Suppressor macrophage (primary cell): ENCODE results near the gene MPG.
A peak's percentile ranks its signal among the peaks of the same experiment; 100 is the strongest.

Experiments
- DNase-seq, 4 experiments: peaks; one replicate each; pipeline ENCODE4 v3.0.0-alpha.2; 2020 to 2022

The MPG gene

GRCh38 chr16:83781-84615 lies 6.0 kb downstream of the MPG start:
- peak; percentile 32 to 69 (median 63) for DNase-seq

GRCh38 chr16:84718-85406 lies 6.8 kb downstream of the MPG start:
- peak; percentile 87 to 93 (median 92) for DNase-seq

- no peak for DNase-seq
Observed at GRCh38 chr16:85407-85782, 7.4 kb downstream of the MPG start.

- DNase-seq: no peak
Observed at GRCh38 chr16:85865-86264, 7.8 kb downstream of the MPG start.

GRCh38 chr16:86483-86952 lies 8.5 kb downstream of the MPG start:
- DNase-seq: no peak

GRCh38 chr16:88613-89012 lies 10.6 kb downstream of the MPG start:
- no peak for DNase-seq

- DNase-seq: no peak
Observed at GRCh38 chr16:89391-90302, 11.6 kb downstream of the MPG start.

GRCh38 chr16:91484-91883 lies 13.5 kb downstream of the MPG start:
- no peak for DNase-seq

- no peak for DNase-seq
Observed at GRCh38 chr16:92431-93339, 14.7 kb downstream of the MPG start.

- no peak for DNase-seq
Observed at GRCh38 chr16:94918-95265, 16.9 kb downstream of the MPG start.

- DNase-seq: peak; percentile 94 to 95 (median 95)
Observed at GRCh38 chr16:96935-97381, 18.9 kb downstream of the MPG start.

- peak in 1 of 4 experiments; percentile 1 for DNase-seq
Observed at GRCh38 chr16:97822-98221, 19.8 kb downstream of the MPG start.

- DNase-seq: no peak
Observed at GRCh38 chr16:100989-101388, 23.0 kb downstream of the MPG start.

- DNase-seq: no peak
Observed at GRCh38 chr16:101586-101985, 23.6 kb downstream of the MPG start.

GRCh38 chr16:102060-102855 lies 24.2 kb downstream of the MPG start:
- no peak for DNase-seq

GRCh38 chr16:104355-104754 lies 26.3 kb downstream of the MPG start:
- peak; percentile 7 to 45 (median 31) for DNase-seq

- DNase-seq: no peak
Observed at GRCh38 chr16:104928-105327, 26.9 kb downstream of the MPG start.

- no peak for DNase-seq
Observed at GRCh38 chr16:105521-105920, 27.5 kb downstream of the MPG start.

- DNase-seq: peak; percentile 67 to 88 (median 82)
Observed at GRCh38 chr16:106623-107324, 28.7 kb downstream of the MPG start.

- DNase-seq: no peak
Observed at GRCh38 chr16:112153-112840, 34.3 kb downstream of the MPG start.
